ENCODE data around the gene IL1R1.

The IL1R1 gene

DNA sequence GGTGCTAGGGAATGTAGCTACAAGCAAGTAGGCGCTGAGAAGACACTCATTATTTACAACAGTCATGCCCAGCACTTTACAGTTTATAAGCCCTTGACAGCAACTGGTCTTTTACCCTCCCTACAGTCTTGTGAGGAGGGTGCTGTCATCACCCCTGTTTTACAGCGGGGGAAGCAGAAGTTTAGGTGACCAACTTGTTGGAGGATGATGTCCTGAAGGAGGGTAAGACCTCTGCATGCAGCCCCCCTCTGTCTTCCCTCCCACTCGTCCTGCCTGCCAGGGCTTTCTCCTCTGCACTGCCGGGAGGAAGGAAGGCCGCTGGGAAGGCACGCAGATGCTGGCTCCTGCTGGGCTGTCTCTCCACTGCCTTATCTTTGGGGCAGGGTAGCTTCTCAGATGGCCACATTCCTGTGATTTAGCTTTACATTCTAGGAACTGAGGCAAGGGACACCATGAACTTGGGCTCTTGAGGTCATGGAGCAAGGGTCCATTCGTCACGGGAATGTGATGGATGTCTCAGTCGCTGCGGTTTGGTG, 972 bp downstream of the IL1R1 start:
- TF ChIP-seq POLR2A (IDR thresholded peaks at IDR 0.05; ENCODE audit: extremely low read depth, insufficient read length) (no peak), CTCF (IDR thresholded peaks at IDR 0.05; ENCODE audit: low read depth, low read length) (no peak), MAX (IDR thresholded peaks at IDR 0.05; ENCODE audit: low read depth, low read length) (no peak), MYC (IDR thresholded peaks at IDR 0.05; ENCODE audit: low read depth, low read length) (no peak)
- no peak for DNase-seq (ENCODE audit: low read depth)
- H3K4me3 ChIP-seq (ENCODE audit: low read depth, low read length): no peak overlapping the region

DNA sequence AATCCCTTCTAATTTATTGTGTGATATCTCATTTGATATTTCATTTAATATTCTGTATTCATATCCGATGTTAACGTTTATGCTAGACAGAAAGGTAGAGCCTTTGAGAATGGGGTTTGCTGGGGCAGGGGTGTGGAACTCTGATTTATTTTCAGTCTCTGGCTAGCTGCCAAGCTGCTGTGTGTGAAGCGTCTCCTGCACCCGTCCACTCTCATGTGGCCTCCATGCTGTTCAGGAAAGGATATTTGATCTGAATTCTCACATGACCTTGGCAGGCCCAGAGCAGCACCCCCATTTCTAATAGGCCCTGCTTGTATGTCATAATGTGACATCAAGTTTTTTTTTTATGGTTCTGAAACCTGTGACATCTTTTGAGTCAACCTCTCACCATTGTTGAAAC, 1.6 kb downstream of the IL1R1 start:
- DNase-seq (ENCODE audit: low read depth): no peak
- TF ChIP-seq POLR2A (IDR thresholded peaks at IDR 0.05; ENCODE audit: extremely low read depth, insufficient read length): no peak
- TF ChIP-seq CTCF (IDR thresholded peaks at IDR 0.05; ENCODE audit: low read depth, low read length): no peak
- TF ChIP-seq MYC (IDR thresholded peaks at IDR 0.05; ENCODE audit: low read depth, low read length): no peak
- TF ChIP-seq MAX (IDR thresholded peaks at IDR 0.05; ENCODE audit: low read depth, low read length): no peak
- H3K4me3 ChIP-seq (ENCODE audit: low read depth, low read length): no peak overlapping the region

- no peak overlapping the region for H3K4me3 ChIP-seq (ENCODE audit: low read depth, low read length)
- DNase-seq (ENCODE audit: low read depth): no peak
- TF ChIP-seq MAX (IDR thresholded peaks at IDR 0.05; ENCODE audit: low read depth, low read length) (no peak), POLR2A (IDR thresholded peaks at IDR 0.05; ENCODE audit: extremely low read depth, insufficient read length) (no peak), MYC (IDR thresholded peaks at IDR 0.05; ENCODE audit: low read depth, low read length) (no peak), CTCF (IDR thresholded peaks at IDR 0.05; ENCODE audit: low read depth, low read length) (no peak)
Observed at GRCh38 chr2:102145107-102145506, 2.6 kb downstream of the IL1R1 start.

DNA sequence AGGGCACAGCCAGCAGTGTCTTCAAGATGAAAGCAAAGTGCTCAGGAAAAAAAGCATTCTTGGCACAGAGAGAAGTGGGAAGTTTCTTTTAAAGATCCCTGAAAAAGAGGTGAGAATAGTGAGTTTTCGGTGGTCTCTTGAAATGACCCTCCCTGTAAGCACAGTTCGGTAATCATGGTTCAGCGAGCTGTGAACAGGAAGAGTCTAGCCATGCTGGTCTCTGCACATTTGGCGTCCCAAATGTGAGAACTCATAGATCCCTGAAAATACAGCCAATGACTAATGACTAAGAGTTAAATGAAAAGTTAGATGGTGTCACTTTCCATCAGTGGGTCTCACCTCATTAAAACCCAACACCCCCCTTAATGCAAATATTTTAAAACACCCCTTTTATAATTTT, 3.4 kb downstream of the IL1R1 start:
- no peak overlapping the region for H3K4me3 ChIP-seq (ENCODE audit: low read depth, low read length)
- no peak for TF ChIP-seq POLR2A (IDR thresholded peaks at IDR 0.05; ENCODE audit: extremely low read depth, insufficient read length)
- TF ChIP-seq MYC (IDR thresholded peaks at IDR 0.05; ENCODE audit: low read depth, low read length): no peak
- no peak for TF ChIP-seq CTCF (IDR thresholded peaks at IDR 0.05; ENCODE audit: low read depth, low read length)
- no peak for TF ChIP-seq MAX (IDR thresholded peaks at IDR 0.05; ENCODE audit: low read depth, low read length)
- DNase-seq (ENCODE audit: low read depth): no peak

DNA sequence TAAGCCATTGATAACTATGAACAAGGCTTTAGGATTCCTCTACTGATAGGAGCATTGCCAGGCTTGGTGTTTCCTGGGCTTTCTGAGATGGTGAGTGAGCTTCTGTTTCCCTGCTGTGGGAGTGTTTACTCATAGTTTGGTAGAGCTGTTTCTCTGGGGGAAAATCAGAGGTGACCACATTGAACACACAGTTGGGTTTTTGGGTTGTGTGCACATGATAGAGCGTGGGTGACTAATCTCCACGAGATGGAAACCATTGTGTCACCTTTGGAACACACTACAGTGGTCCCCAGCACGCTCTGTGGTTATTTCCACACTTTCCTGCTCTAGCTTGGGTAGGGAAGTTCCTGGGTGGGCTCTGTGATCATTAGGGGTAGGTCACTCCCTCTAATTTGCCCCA, 5.4 kb downstream of the IL1R1 start:
- no peak for TF ChIP-seq CTCF (IDR thresholded peaks at IDR 0.05; ENCODE audit: low read depth, low read length)
- TF ChIP-seq MYC (IDR thresholded peaks at IDR 0.05; ENCODE audit: low read depth, low read length): no peak
- TF ChIP-seq POLR2A (IDR thresholded peaks at IDR 0.05; ENCODE audit: extremely low read depth, insufficient read length): no peak
- no peak for TF ChIP-seq MAX (IDR thresholded peaks at IDR 0.05; ENCODE audit: low read depth, low read length)
- peak; percentile 40 for DNase-seq (ENCODE audit: low read depth)
- no peak overlapping the region for H3K4me3 ChIP-seq (ENCODE audit: low read depth, low read length)
